Endothelial cell (in vitro differentiated cells): ENCODE measurements around the gene CAPN8. TPM values are rescaled to one million over a fixed set of nuclear protein-coding genes. Genes with fewer than 3 reads are reported as not detected.

Experiments used
- DNase-seq: peaks from one replicate; pipeline ENCODE4 v3.0.0; 2021; ENCODE audit warnings: low spot score
- H3K27ac Mint-ChIP-seq: one replicate; pipeline ENCODE4 v1.8.0; 2021; ENCODE audit warnings: mixed read lengths, inconsistent platforms; ENCODE audit not compliant: unreplicated experiment
- H3K27me3 Mint-ChIP-seq: one replicate; pipeline ENCODE4 v1.8.0; 2021; ENCODE audit warnings: mild to moderate bottlenecking, moderate library complexity, mixed read lengths, inconsistent platforms; ENCODE audit not compliant: unreplicated experiment
- H3K36me3 Mint-ChIP-seq: one replicate; pipeline ENCODE4 v1.8.0; 2021; ENCODE audit warnings: mild to moderate bottlenecking, low read depth, mixed read lengths, inconsistent platforms; ENCODE audit not compliant: unreplicated experiment
- H3K4me1 Mint-ChIP-seq: one replicate; pipeline ENCODE4 v1.8.0; 2021; ENCODE audit warnings: mild to moderate bottlenecking, mixed read lengths, inconsistent platforms; ENCODE audit not compliant: unreplicated experiment
- H3K4me3 Mint-ChIP-seq: one replicate; pipeline ENCODE4 v1.8.0; 2021; ENCODE audit warnings: mild to moderate bottlenecking, mixed read lengths, inconsistent platforms; ENCODE audit not compliant: unreplicated experiment
- H3K9me3 Mint-ChIP-seq: one replicate; pipeline ENCODE4 v1.8.0; 2021; ENCODE audit warnings: mixed read lengths, inconsistent platforms; ENCODE audit not compliant: unreplicated experiment
- CTCF ChIP-seq: fragments of 200-600 bp; sonication (generic); IDR thresholded peaks from one replicate; pipeline ENCODE4 v1.5.0; 2021; ENCODE audit warnings: antibody characterized with exemption; ENCODE audit not compliant: unreplicated experiment
- total RNA-seq: library from RNA; stranded (reverse); fragmentation: NEBNext Ultra II Directional; extraction: Animal tissue kit (Norgen Biotek cat#: 25700); gene quantifications from one replicate; pipeline ENCODE4 v1.2.1, GENCODE V29; 2021; ENCODE audit not compliant: unreplicated experiment

Gene CAPN8
- total RNA-seq, 1 donor from 2014 or later, result 0.13 TPM

- Mint-ChIP-seq H3K27me3 (no peaks in the 10 kb centered on the region), H3K4me1 (peaks cover 2% of the 10 kb centered on the region), H3K9me3 (no peaks in the 10 kb centered on the region), H3K36me3 (no peaks in the 10 kb centered on the region), H3K27ac (no peak overlapping the region), H3K4me3 (no peak overlapping the region)
- DNase-seq, result no peak
- TF ChIP-seq CTCF, result no peak
Measured at GRCh38 chr1:223547316-223548114, 118.0 kb downstream of the CAPN8 start.

- Mint-ChIP-seq H3K4me3 (no peak overlapping the region), H3K27me3 (no peaks in the 10 kb centered on the region)
Measured at GRCh38 chr1:223545343-223545742, 120.2 kb downstream of the CAPN8 start.

GRCh38 chr1:223543560-223543959 lies 121.9 kb downstream of the CAPN8 start:
- Mint-ChIP-seq H3K4me3 (no peak overlapping the region), H3K27me3 (peaks cover 2% of the 10 kb centered on the region), H3K9me3 (no peaks in the 10 kb centered on the region), H3K4me1 (no peaks in the 10 kb centered on the region), H3K27ac (no peak overlapping the region), H3K36me3 (no peaks in the 10 kb centered on the region)
- DNase-seq, result no peak
- TF ChIP-seq CTCF, result no peak

More at GRCh38 chr1:223545343-223545742, 120.2 kb downstream of the CAPN8 start:
- Mint-ChIP-seq H3K4me1 (no peaks in the 10 kb centered on the region), H3K9me3 (no peaks in the 10 kb centered on the region), H3K27ac (no peak overlapping the region), H3K36me3 (no peaks in the 10 kb centered on the region)
- no peak for TF ChIP-seq CTCF
- no peak for DNase-seq

GRCh38 chr1:223542831-223543230 lies 122.7 kb downstream of the CAPN8 start:
- Mint-ChIP-seq H3K4me1 (no peaks in the 10 kb centered on the region), H3K27me3 (peaks cover 3% of the 10 kb centered on the region), H3K4me3 (no peak overlapping the region), H3K9me3 (no peaks in the 10 kb centered on the region), H3K27ac (no peak overlapping the region), H3K36me3 (no peaks in the 10 kb centered on the region)
- TF ChIP-seq CTCF, result no peak
- no peak for DNase-seq

GRCh38 chr1:223540485-223541106 lies 124.9 kb downstream of the CAPN8 start:
- Mint-ChIP-seq H3K27ac (no peak overlapping the region), H3K36me3 (no peaks in the 10 kb centered on the region), H3K4me3 (no peak overlapping the region), H3K27me3 (peaks cover 3% of the 10 kb centered on the region), H3K4me1 (peaks cover 8% of the 10 kb centered on the region), H3K9me3 (no peaks in the 10 kb centered on the region)
- no peak for TF ChIP-seq CTCF
- no peak for DNase-seq
